Ishikawa (cell line): Measurements from ENCODE around the gene LACTB.

Experiments
- CEBPB ChIP-seq: IDR thresholded peaks from 2 replicates; pipeline ENCODE4 v1.6.1; 2012
- CREB1 ChIP-seq: IDR thresholded peaks from 2 replicates; pipeline ENCODE4 v1.6.1; 2012; ENCODE audit warnings: low read depth
- EGR1 ChIP-seq: IDR thresholded peaks from 2 replicates; pipeline ENCODE4 v1.6.1; 2012
- EP300 ChIP-seq: IDR thresholded peaks from 2 replicates; pipeline ENCODE4 v1.6.1; 2012; ENCODE audit warnings: borderline replicate concordance
- FOXM1 ChIP-seq: IDR thresholded peaks from 2 replicates; pipeline ENCODE4 v1.6.1; 2012; ENCODE audit warnings: low read depth, borderline replicate concordance
- MAX ChIP-seq: IDR thresholded peaks from 2 replicates; pipeline ENCODE4 v1.6.1; 2012
- NFIC ChIP-seq: IDR thresholded peaks from 2 replicates; pipeline ENCODE4 v1.6.1; 2012
- RAD21 ChIP-seq: IDR thresholded peaks from 2 replicates; pipeline ENCODE4 v1.6.1; 2012; ENCODE audit warnings: low read depth
- REST ChIP-seq: IDR thresholded peaks from 2 replicates; pipeline ENCODE4 v1.6.1; 2012; ENCODE audit warnings: low read depth, mild to moderate bottlenecking
- TAF1 ChIP-seq: IDR thresholded peaks from 2 replicates; pipeline ENCODE4 v1.6.1; 2012; ENCODE audit warnings: low read depth, mild to moderate bottlenecking
- TCF12 ChIP-seq: IDR thresholded peaks from 2 replicates; pipeline ENCODE4 v1.6.1; 2012; ENCODE audit warnings: low read depth
- TEAD4 ChIP-seq: IDR thresholded peaks from 2 replicates; pipeline ENCODE4 v1.6.1; 2012
- USF1 ChIP-seq: IDR thresholded peaks from 2 replicates; pipeline ENCODE4 v1.6.1; 2012
- YY1 ChIP-seq: IDR thresholded peaks from 2 replicates; pipeline ENCODE4 v1.6.1; 2012; ENCODE audit warnings: low read depth
- ZBTB7A ChIP-seq: IDR thresholded peaks from 2 replicates; pipeline ENCODE4 v1.6.1; 2012; ENCODE audit warnings: low read depth

LACTB gene

GRCh38 chr15:63110428-63111026 is 11.1 kb upstream of the LACTB start:
- TF ChIP-seq NFIC (no peak), RAD21 (no peak), TEAD4 (no peak), EGR1 (no peak), EP300 (no peak), REST (no peak), MAX (no peak), TCF12 (no peak), FOXM1 (no peak), YY1 (no peak), ZBTB7A (no peak), USF1 (no peak), CREB1 (no peak)

GRCh38 chr15:63111481-63111880 is 10.2 kb upstream of the LACTB start:
- TF ChIP-seq TEAD4 (no peak), MAX (no peak), EGR1 (no peak), CEBPB (no peak), TAF1 (no peak), YY1 (no peak), RAD21 (no peak), REST (no peak), ZBTB7A (no peak), NFIC (no peak), USF1 (no peak), FOXM1 (no peak)

- TF ChIP-seq USF1 (no peak), CREB1 (no peak), TAF1 (no peak), FOXM1 (no peak), ZBTB7A (no peak)
Observed at GRCh38 chr15:63112871-63113270, 8.8 kb upstream of the LACTB start.

- no peak for TF ChIP-seq TEAD4
- no peak for TF ChIP-seq RAD21
- TF ChIP-seq TCF12, result no peak
Observed at GRCh38 chr15:63114465-63114864, 7.2 kb upstream of the LACTB start.

GRCh38 chr15:63118854-63119253 is 2.8 kb upstream of the LACTB start:
- no peak for TF ChIP-seq NFIC
- no peak for TF ChIP-seq CEBPB
- no peak for TF ChIP-seq EGR1
- no peak for TF ChIP-seq REST
- no peak for TF ChIP-seq ZBTB7A
- no peak for TF ChIP-seq FOXM1
- no peak for TF ChIP-seq CREB1
- TF ChIP-seq TCF12, result no peak
